GM18526 (cell line): ENCODE measurements around the gene TAF4.

ENCODE experiments used
- POLR2A ChIP-seq: IDR thresholded peaks from 3 replicates; pipeline ENCODE4 v1.6.1; 2011; ENCODE audit not compliant: insufficient read length; ENCODE audit errors: extremely low read depth

TAF4 gene

DNA sequence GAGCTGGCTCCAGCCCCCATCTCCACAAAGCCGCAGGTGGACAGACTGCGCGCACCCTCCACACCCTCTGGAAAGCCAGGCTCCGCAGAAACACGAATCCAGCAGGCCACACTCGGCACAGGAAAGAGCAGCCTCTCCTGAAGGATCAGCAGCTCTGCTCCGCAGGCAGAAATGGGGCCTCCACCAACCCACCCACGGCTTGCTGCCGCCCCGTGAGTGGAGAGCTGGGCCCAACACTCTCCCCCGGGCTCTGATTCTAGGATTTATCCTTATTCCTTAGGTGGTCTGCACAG is 39.2 kb downstream of the TAF4 start:
- TF ChIP-seq POLR2A, result no peak

DNA sequence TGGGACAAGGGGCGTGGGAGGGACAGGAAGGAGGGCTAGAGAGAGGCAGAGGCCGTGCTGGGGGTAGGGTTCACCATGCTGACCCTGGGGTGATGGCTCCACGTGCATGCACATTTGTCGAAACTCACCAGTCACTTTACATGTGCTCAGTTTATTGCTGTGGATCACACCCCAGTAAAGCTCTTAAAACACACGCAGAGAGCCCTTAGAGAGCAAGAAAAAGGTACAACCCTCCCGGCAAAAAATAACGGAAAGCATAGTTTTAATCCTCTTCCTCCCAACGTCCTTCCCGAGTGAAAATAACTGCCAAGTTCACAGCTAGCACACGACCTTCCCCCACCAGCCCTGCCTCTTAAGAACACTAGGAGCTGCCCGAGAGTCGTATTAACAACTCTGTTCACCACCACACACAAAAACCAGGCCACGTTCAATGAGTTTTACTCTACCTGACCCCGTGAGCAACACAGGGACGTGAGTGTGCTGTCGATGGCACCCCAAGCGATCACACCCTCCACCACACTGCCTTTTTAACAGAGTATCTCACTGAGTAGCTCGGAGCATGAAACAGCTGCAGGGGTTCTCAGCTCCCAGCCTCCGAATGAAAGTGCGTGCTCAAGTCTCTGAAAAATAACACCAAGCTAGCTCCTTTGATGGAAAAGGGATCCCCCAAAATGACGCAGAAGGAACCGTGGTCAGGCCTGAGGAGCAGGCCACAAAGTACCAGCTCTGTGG is 39.7 kb downstream of the TAF4 start:
- TF ChIP-seq POLR2A, result no peak

GRCh38 chr20:62025394-62025793 is 40.3 kb downstream of the TAF4 start:
- no peak for TF ChIP-seq POLR2A

GRCh38 chr20:62023935-62024334 is 41.7 kb downstream of the TAF4 start:
- no peak for TF ChIP-seq POLR2A

GRCh38 chr20:62022575-62023139 is 43.0 kb downstream of the TAF4 start:
- TF ChIP-seq POLR2A, result no peak

GRCh38 chr20:62021793-62022385 is 43.8 kb downstream of the TAF4 start:
- no peak for TF ChIP-seq POLR2A

- no peak for TF ChIP-seq POLR2A
These were observed 44.6 kb downstream of the TAF4 start for GRCh38 chr20:62020935-62021701.

GRCh38 chr20:62019881-62020492 is 45.7 kb downstream of the TAF4 start:
- no peak for TF ChIP-seq POLR2A

GRCh38 chr20:62019144-62019805 is 46.4 kb downstream of the TAF4 start:
- no peak for TF ChIP-seq POLR2A

DNA sequence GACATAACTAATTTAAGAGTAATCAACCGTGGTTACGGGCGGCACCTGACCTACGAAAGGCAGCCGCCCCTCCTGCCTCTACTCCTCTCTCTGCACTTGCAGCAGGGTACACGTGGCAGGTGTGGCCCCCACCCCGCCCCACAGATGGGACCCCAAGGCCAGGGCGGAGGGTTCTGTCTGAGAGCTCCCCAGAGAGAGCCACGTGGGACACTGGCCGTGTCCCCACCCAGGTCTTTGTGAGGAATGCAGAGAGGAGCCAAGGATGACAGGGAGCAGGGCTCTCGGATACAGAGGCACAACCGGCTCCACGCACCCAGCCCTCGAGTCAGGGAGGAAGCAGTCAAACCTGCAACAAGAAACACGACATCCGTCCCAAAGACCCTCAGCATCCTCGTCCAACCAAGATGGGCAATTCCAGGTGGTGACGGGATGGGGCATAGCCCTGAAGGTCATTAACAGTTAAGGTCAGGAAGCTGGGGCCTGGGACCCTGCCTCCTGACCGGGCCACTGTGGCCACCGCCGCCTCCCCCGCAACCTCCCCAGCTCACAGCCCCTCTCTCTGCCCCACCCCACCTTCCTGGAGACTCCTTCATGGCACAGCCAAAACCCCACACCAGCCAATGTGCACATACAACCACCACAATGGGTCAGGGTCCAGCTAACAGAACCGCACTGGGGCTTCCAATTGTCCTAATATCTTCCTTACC is 47.1 kb downstream of the TAF4 start:
- no peak for TF ChIP-seq POLR2A

GRCh38 chr20:62015540-62016288 is 50.0 kb downstream of the TAF4 start:
- TF ChIP-seq POLR2A, result no peak

DNA sequence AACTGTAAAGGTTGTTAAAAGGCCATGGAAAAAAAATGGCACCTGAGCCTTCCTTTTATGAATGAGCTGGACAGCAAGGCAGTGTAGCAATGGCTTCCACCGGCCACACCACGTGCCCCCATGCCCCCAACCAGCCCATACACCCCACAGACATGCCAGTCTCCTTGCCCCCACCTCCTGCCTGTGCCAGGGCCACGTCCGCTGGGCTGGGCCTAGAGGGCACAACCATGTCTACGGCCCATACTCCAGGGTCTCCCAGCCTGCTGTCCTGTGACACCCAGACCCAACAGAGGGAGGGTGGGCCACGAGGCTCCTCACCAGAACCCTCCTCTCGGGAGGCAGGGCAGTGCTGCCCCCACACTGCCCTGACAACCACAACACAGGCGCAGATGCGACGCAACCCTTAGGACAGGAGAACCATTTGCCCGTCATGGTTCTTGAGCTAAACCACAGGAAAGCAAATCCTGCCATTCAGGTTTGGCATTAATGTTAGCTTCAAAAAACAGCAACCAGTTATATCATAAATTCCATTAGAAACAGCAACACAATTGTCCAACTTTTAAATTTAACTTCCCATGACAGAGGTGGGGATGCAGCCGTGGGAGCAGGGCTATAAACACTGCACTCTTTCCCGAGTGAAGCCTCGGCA is 50.7 kb downstream of the TAF4 start:
- no peak for TF ChIP-seq POLR2A

DNA sequence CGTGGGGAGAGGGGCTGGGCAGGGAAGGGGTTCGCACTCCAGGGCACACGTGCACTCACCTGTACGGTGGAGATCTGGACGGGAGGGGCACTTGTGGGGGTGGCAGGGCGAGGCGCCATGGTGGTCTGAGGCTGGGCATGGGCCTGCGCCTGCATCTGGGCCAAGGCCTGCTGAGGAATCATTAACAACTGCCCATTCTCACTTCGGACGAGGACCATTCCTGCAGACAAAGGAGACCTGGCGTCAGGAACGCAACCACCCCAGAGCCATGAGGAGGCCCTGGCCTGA is 51.2 kb downstream of the TAF4 start:
- TF ChIP-seq POLR2A, result no peak

GRCh38 chr20:62012631-62013030 is 53.0 kb downstream of the TAF4 start:
- TF ChIP-seq POLR2A, result no peak
